SK-N-SH treated with all-trans-retinoic acid at 6 μM for 48 hours (cell line): ENCODE measurements around the gene UIMC1.

Experiments used
- CSRNP3 ChIP-seq: fragments of 250-450 bp; sonication (Bioruptor Pico); IDR thresholded peaks from 2 replicates; pipeline ENCODE4 v1.5.1; 2021; ENCODE audit warnings: mild to moderate bottlenecking, moderate library complexity
- PATZ1 ChIP-seq: fragments of 250-450 bp; sonication (Bioruptor Pico); IDR thresholded peaks from 2 replicates; pipeline ENCODE4 v1.8.0; 2020; ENCODE audit warnings: mild to moderate bottlenecking, moderate library complexity, borderline replicate concordance
- TCF4 ChIP-seq: fragments of 250-450 bp; sonication (Bioruptor Pico); IDR thresholded peaks from 2 replicates; pipeline ENCODE4 v1.8.0; 2021; ENCODE audit warnings: mild to moderate bottlenecking, moderate library complexity, borderline replicate concordance
- TSHZ2 ChIP-seq: fragments of 250-450 bp; sonication (Bioruptor Pico); IDR thresholded peaks from 2 replicates; pipeline ENCODE4 v1.5.0; 2020; ENCODE audit warnings: mild to moderate bottlenecking, moderate library complexity
- ZFP30 ChIP-seq: fragments of 450-650 bp; formaldehyde crosslinking; IDR thresholded peaks from 2 replicates; pipeline ENCODE4 v1.5.0; 2022; ENCODE audit warnings: mild to moderate bottlenecking, moderate library complexity
- ZNF8 ChIP-seq: fragments of 450-650 bp; formaldehyde crosslinking; IDR thresholded peaks from 2 replicates; pipeline ENCODE4 v1.5.0; 2020; ENCODE audit warnings: mild to moderate bottlenecking, moderate library complexity

- TF ChIP-seq TSHZ2 (CRISPR knock-in tag): no peak
- TF ChIP-seq CSRNP3: no peak
- TF ChIP-seq TCF4 (CRISPR knock-in tag): no peak
- TF ChIP-seq PATZ1: no peak
- TF ChIP-seq ZNF8 (CRISPR knock-in tag): no peak
- no peak for TF ChIP-seq ZFP30 (CRISPR knock-in tag)
Measured at GRCh38 chr5:176902102-176902814, 104.3 kb downstream of the UIMC1 start.
